ENCODE measurements around the gene MAP1LC3B. TPM values are rescaled to one million over a fixed set of nuclear protein-coding genes. Genes with fewer than 3 reads are reported as not detected.
"Not testable (repeated sequence)": the region's sequence is repeated elsewhere in the genome, so short reads cannot be mapped to it uniquely, and the experiment has no call there.

MAP1LC3B gene
- total and polyA plus RNA-seq, 5 experiments from 2014 or later = 58.0 to 117 (median 89.9) TPM

DNA sequence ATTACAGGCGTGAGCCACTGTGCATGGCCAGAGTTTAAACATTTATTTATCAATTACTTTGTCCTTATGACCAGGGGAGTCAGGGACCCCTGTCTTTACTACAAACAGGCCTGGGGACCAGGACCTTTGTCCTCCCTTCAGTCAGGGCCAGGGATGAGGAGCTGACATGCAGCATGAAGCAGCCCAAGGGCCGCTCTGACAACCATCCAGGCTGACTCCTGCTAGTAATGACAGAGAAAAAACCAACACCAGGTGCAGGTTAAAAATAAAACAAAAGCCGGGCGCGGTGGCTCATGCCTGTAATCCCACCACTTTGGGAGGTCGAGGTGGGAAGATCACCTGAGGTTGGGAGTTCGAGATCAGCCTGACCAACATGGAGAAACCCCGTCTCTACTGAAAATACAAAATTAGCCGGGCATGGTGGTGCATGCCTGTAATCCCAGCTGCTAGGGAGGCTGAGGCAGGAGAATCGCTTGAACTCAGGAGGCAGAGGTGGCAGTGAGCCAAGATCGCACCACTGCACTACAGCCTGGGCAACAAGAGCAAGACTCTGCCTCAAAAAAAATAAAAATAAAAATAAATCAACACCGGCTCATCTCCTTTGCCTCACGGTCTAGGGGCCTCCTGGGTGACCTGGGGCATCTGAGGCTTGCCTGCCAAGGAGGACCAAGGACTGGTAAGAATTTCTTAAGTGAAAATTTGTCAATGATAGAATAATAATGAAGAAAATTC lies 29.1 kb upstream of the MAP1LC3B start:
- H3K27me3 Mint-ChIP-seq, H3K4me3 Mint-ChIP-seq, H3K9me3 Mint-ChIP-seq, DNase-seq, ATAC-seq: not testable (repeated sequence)
- Mint-ChIP-seq H3K36me3 (peaks cover 0 to 63% (median 13%) of the 10 kb centered on the region in 3 donors), H3K4me1 (peaks cover 7 to 42% (median 29%) of the 10 kb centered on the region in 4 donors), H3K27ac (peak overlapping the region in 6 of 10 donors; percentile 18 to 76 (median 74))
- POLR2A ChIA-PET = interaction anchor here (1.0 kb wide), 1 partner anchor 25 kb away, joined by 4 read pairs; no protein-coding TSS in a partner anchor

GRCh38 chr16:87363771-87364455 lies 28.2 kb upstream of the MAP1LC3B start:
- Mint-ChIP-seq H3K4me1 (peaks cover 10 to 49% (median 38%) of the 10 kb centered on the region in 4 donors), H3K4me3 (peak overlapping the region in 3 of 10 donors; percentile 6 to 48 (median 31)), H3K27me3 (no peaks in the 10 kb centered on the region), H3K27ac (peak overlapping the region in 7 of 10 donors; percentile 18 to 76 (median 69)), H3K36me3 (peaks cover 0 to 56% (median 9%) of the 10 kb centered on the region in 3 donors), H3K9me3 (no peaks in the 10 kb centered on the region)
- POLR2A ChIA-PET = interaction anchor here (1.0 kb wide), 1 partner anchor 25 kb away, joined by 4 read pairs; no protein-coding TSS in a partner anchor
- ATAC-seq (no peak), DNase-seq (no peak)

GRCh38 chr16:87365021-87365713 lies 27.0 kb upstream of the MAP1LC3B start:
- no peak for DNase-seq
- Mint-ChIP-seq H3K36me3 (peaks cover 0 to 47% (median 5%) of the 10 kb centered on the region in 3 donors), H3K27ac (peak overlapping the region in 2 of 10 donors; percentile 31 to 51), H3K27me3 (no peaks in the 10 kb centered on the region), H3K4me3 (no peak overlapping the region), H3K9me3 (no peaks in the 10 kb centered on the region), H3K4me1 (peaks cover 10 to 55% (median 47%) of the 10 kb centered on the region in 4 donors)
- ATAC-seq = no peak
- POLR2A ChIA-PET = interaction anchor here (0.7 kb wide), 1 partner anchor 10 kb away, joined by 3 read pairs; no protein-coding TSS in a partner anchor

GRCh38 chr16:87366288-87366687 lies 25.8 kb upstream of the MAP1LC3B start:
- Mint-ChIP-seq H3K36me3 (peaks cover 0 to 39% (median 5%) of the 10 kb centered on the region in 3 donors), H3K9me3 (no peaks in the 10 kb centered on the region), H3K4me3 (no peak overlapping the region), H3K27me3 (no peaks in the 10 kb centered on the region), H3K4me1 (peaks cover 13 to 60% (median 50%) of the 10 kb centered on the region in 4 donors), H3K27ac (peak overlapping the region in 3 of 10 donors; percentile 36 to 62 (median 37))
- POLR2A ChIA-PET = no interaction called here
- no peak for DNase-seq
- no peak for ATAC-seq

GRCh38 chr16:87366930-87367329 lies 25.2 kb upstream of the MAP1LC3B start:
- POLR2A ChIA-PET = no interaction called here
- DNase-seq = no peak
- Mint-ChIP-seq H3K4me3 (no peak overlapping the region), H3K27ac (peak overlapping the region in 1 of 10 donors; percentile 53), H3K9me3 (no peaks in the 10 kb centered on the region), H3K27me3 (no peaks in the 10 kb centered on the region), H3K36me3 (peaks cover 0 to 37% (median 5%) of the 10 kb centered on the region in 3 donors), H3K4me1 (peaks cover 13 to 66% (median 53%) of the 10 kb centered on the region in 4 donors)
- ATAC-seq = no peak

DNA sequence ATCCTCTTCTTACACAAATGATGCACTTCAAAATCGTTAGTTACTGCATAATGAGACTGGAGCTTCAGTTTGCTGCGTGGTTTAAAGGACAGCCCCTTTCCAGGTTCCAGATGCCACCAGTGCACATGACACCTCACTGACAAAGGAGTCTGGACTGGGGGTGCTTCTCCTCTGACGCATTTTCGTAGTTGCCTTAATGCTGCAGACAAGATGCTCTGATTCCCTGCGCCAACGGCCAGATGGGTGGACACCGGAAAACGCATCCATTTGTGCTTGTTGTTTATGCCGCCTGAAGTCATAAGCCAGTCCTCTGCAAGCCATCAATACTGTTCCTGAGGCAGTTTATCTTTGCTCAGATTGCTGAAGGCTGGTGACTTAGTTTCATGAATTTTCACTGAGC lies 24.6 kb upstream of the MAP1LC3B start:
- H3K4me3 Mint-ChIP-seq = no peak overlapping the region
- DNase-seq (no peak), ATAC-seq (no peak)
- POLR2A ChIA-PET = no interaction called here
- H3K36me3 Mint-ChIP-seq = peaks cover 0 to 34% (median 5%) of the 10 kb centered on the region in 3 donors
- peaks cover 13 to 70% (median 55%) of the 10 kb centered on the region in 4 donors for H3K4me1 Mint-ChIP-seq
- H3K27me3 Mint-ChIP-seq = no peaks in the 10 kb centered on the region
- no peaks in the 10 kb centered on the region for H3K9me3 Mint-ChIP-seq
- H3K27ac Mint-ChIP-seq = peak overlapping the region in 5 of 10 donors; percentile 15 to 57 (median 49)

DNA sequence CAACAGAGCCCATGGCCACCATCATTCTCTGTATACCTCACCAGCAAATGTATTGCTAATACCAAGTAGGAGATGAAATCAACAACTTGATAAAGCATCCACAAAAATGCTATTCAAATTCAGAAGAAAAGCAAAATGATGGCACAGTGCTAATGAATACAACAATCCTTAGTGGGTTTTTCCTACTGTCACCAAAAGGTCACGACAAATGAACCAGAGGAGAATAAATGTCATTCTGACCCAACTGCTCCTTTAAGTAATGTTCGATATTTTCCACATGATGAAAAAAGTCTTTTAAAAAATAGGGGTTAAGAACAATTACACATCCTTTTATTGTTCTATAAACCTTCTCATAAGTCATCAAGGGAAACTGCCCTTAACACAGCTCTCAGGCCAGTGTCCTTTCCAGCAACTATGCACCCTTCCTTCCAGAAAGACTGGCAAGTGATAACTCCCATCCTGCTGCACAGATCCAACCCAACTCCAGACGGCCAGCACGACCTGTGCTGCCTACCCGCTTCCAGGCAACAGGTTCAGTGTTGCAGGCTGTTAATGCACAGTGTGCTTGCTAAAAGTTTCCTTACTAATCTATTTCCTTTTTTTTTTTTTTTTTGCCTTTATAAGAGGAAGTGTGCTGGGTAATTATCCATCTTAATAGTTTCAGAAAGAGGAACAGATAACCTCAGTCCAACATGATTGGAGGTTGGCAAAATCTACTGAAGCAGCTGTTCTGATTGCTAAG lies 23.9 kb upstream of the MAP1LC3B start:
- H3K36me3 Mint-ChIP-seq = peaks cover 0 to 32% (median 5%) of the 10 kb centered on the region in 3 donors
- H3K4me3 Mint-ChIP-seq = no peak overlapping the region
- ATAC-seq (no peak), DNase-seq (no peak)
- no peaks in the 10 kb centered on the region for H3K27me3 Mint-ChIP-seq
- POLR2A ChIA-PET = interaction anchor here (0.7 kb wide), 1 partner anchor 25 kb away, joined by 6 read pairs; no protein-coding TSS in a partner anchor
- no peaks in the 10 kb centered on the region for H3K9me3 Mint-ChIP-seq
- H3K27ac Mint-ChIP-seq = peak overlapping the region in 5 of 10 donors; percentile 13 to 51 (median 46)
- H3K4me1 Mint-ChIP-seq = peaks cover 13 to 70% (median 55%) of the 10 kb centered on the region in 4 donors

GRCh38 chr16:87369117-87369765 lies 22.9 kb upstream of the MAP1LC3B start:
- peak overlapping the region in 3 of 10 donors; percentile 5 to 51 (median 6) for H3K27ac Mint-ChIP-seq
- H3K27me3 Mint-ChIP-seq = no peaks in the 10 kb centered on the region
- no peak overlapping the region for H3K4me3 Mint-ChIP-seq
- ATAC-seq = no peak
- H3K9me3 Mint-ChIP-seq = no peaks in the 10 kb centered on the region
- peaks cover 0 to 34% (median 0%) of the 10 kb centered on the region in 3 donors for H3K36me3 Mint-ChIP-seq
- H3K4me1 Mint-ChIP-seq = peaks cover 13 to 69% (median 57%) of the 10 kb centered on the region in 4 donors
- DNase-seq = no peak
- POLR2A ChIA-PET = interaction anchor here (0.7 kb wide), 2 partner anchors 23 to 24 kb away, joined by 5 to 6 read pairs; no protein-coding TSS in a partner anchor

- peaks cover 11 to 66% (median 52%) of the 10 kb centered on the region in 4 donors for H3K4me1 Mint-ChIP-seq
- ATAC-seq (no peak), DNase-seq (no peak)
- no peaks in the 10 kb centered on the region for H3K9me3 Mint-ChIP-seq
- no peaks in the 10 kb centered on the region for H3K27me3 Mint-ChIP-seq
- no peak overlapping the region for H3K4me3 Mint-ChIP-seq
- POLR2A ChIA-PET = interaction anchor here (0.7 kb wide), 1 partner anchor 24 kb away, joined by 5 read pairs; no protein-coding TSS in a partner anchor
- peak overlapping the region in 2 of 10 donors; percentile 55 to 59 for H3K27ac Mint-ChIP-seq
- peaks cover 0 to 32% (median 0%) of the 10 kb centered on the region in 3 donors for H3K36me3 Mint-ChIP-seq
These were observed 22.1 kb upstream of the MAP1LC3B start for GRCh38 chr16:87369796-87370719.

DNA sequence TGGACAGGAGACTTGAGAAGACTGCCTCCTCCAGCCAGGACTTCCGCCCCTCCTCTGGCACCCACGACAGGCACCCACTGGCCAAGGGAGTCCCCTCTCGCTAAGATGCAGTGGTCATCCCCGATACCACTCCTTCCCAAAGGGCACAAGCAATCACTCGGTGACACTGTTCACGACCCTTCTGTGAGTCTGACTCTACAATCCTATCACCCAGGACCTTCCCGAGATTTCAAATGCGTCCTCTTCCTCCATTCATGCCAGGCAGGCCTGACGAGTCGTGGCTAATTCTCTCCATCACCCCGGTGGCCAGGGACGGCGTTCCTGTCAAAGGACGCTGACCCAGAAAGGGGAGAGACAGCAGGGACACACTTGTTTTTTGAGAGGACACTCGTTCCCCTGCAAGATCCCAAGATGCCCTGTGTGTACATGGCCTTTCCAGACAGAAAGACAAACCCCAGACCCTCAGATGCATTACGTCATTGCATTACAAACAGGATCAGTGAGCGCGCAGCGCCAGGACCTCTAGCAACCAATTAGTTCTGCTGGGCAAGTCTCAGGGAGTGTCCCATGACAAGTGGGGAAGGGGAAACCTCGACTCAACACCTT lies 20.8 kb upstream of the MAP1LC3B start:
- no peak for DNase-seq
- Mint-ChIP-seq H3K27ac (peak overlapping the region in 2 of 10 donors; percentile 4 to 14), H3K36me3 (peaks cover 0 to 34% (median 0%) of the 10 kb centered on the region in 3 donors), H3K4me3 (peak overlapping the region in 1 of 10 donors; percentile 24), H3K4me1 (peaks cover 15 to 66% (median 53%) of the 10 kb centered on the region in 4 donors), H3K9me3 (no peaks in the 10 kb centered on the region), H3K27me3 (no peaks in the 10 kb centered on the region)
- no peak for ATAC-seq
- POLR2A ChIA-PET = no interaction called here
